ENCODE results near the gene NOS1AP.

NOS1AP gene

GRCh38 chr1:162091681-162092524 is 22.4 kb downstream of the NOS1AP start:
- DNase-seq, result no peak

GRCh38 chr1:162093095-162093494 is 23.6 kb downstream of the NOS1AP start:
- no peak for DNase-seq

- no peak for DNase-seq
Observed at GRCh38 chr1:162094271-162094670, 24.8 kb downstream of the NOS1AP start.

- no peak for DNase-seq
Observed at GRCh38 chr1:162094723-162095122, 25.2 kb downstream of the NOS1AP start.

GRCh38 chr1:162107911-162108310 is 38.4 kb downstream of the NOS1AP start:
- DNase-seq, result no peak

GRCh38 chr1:162108426-162108825 is 38.9 kb downstream of the NOS1AP start:
- no peak for DNase-seq

- DNase-seq, result no peak
Observed at GRCh38 chr1:162110910-162111309, 41.4 kb downstream of the NOS1AP start.

- no peak for DNase-seq
Observed at GRCh38 chr1:162111572-162111971, 42.1 kb downstream of the NOS1AP start.

GRCh38 chr1:162113419-162113818 is 43.9 kb downstream of the NOS1AP start:
- no peak for DNase-seq

- DNase-seq, result no peak
Observed at GRCh38 chr1:162117039-162117774, 47.7 kb downstream of the NOS1AP start.

GRCh38 chr1:162118063-162118462 is 48.6 kb downstream of the NOS1AP start:
- no peak for DNase-seq

GRCh38 chr1:162128693-162129356 is 59.3 kb downstream of the NOS1AP start:
- no peak for DNase-seq

GRCh38 chr1:162130308-162130707 is 60.8 kb downstream of the NOS1AP start:
- DNase-seq, result no peak

GRCh38 chr1:162131400-162132321 is 62.2 kb downstream of the NOS1AP start:
- no peak for DNase-seq

- DNase-seq, result no peak
Observed at GRCh38 chr1:162133566-162133965, 64.1 kb downstream of the NOS1AP start.

GRCh38 chr1:162134646-162135045 is 65.2 kb downstream of the NOS1AP start:
- no peak for DNase-seq

- no peak for DNase-seq
Observed at GRCh38 chr1:162135271-162135775, 65.8 kb downstream of the NOS1AP start.

- no peak for DNase-seq
Observed at GRCh38 chr1:162136760-162137159, 67.3 kb downstream of the NOS1AP start.

- no peak for DNase-seq
Observed at GRCh38 chr1:162137179-162137960, 67.9 kb downstream of the NOS1AP start.

GRCh38 chr1:162138112-162138511 is 68.6 kb downstream of the NOS1AP start:
- no peak for DNase-seq

- DNase-seq, result no peak
Observed at GRCh38 chr1:162138599-162139181, 69.2 kb downstream of the NOS1AP start.
